ENCODE data around the gene SLX4IP.

DNA sequence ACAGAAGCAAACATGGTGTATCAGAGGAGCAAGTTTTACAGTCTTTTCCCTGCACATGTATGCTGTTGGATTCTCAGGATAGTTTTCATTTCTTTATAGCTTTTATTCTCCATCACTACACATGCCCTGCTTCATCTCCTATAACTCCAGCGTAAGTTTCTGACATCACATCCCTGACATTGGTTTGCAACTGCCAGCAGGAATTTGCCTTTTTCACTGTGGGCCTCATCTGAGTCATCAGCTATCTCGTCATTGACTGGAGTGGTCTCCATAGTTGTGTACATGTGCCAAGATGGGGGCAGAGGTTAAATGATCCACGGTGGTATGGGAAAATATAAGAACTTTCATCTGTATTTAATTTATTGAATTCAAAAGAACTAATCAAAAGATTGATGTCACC lies 96.7 kb downstream of the SLX4IP start:
- TF ChIP-seq, protein P1, sequence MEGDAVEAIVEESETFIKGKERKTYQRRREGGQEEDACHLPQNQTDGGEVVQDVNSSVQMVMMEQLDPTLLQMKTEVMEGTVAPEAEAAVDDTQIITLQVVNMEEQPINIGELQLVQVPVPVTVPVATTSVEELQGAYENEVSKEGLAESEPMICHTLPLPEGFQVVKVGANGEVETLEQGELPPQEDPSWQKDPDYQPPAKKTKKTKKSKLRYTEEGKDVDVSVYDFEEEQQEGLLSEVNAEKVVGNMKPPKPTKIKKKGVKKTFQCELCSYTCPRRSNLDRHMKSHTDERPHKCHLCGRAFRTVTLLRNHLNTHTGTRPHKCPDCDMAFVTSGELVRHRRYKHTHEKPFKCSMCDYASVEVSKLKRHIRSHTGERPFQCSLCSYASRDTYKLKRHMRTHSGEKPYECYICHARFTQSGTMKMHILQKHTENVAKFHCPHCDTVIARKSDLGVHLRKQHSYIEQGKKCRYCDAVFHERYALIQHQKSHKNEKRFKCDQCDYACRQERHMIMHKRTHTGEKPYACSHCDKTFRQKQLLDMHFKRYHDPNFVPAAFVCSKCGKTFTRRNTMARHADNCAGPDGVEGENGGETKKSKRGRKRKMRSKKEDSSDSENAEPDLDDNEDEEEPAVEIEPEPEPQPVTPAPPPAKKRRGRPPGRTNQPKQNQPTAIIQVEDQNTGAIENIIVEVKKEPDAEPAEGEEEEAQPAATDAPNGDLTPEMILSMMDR (IDR thresholded peaks at IDR 0.05 in 2 of 3, conservative IDR thresholded peaks at IDR 0.05 in 1 of 3; ENCODE audit: borderline replicate concordance in 1 of 3, insufficient read depth in 1 of 3, low read depth in 2 of 3, low read length in 2 of 3) = no peak
- no peak for TF ChIP-seq EZH2phosphoT487 (IDR thresholded peaks at IDR 0.05; ENCODE audit: borderline replicate concordance)

All from HCT116 (cell line).